Choroid plexus epithelial cell (primary cell): ENCODE data around the gene FASTKD3.
A peak's percentile ranks its signal among the peaks of the same experiment; 100 is the strongest.
"Not testable (repeated sequence)": the region's sequence is repeated elsewhere in the genome, so short reads cannot be mapped to it uniquely, and the experiment has no call there.

Source experiments
- DNase-seq: peaks from one replicate; pipeline ENCODE4 v3.0.0-alpha.2; 2010; ENCODE audit warnings: low read depth
- H3K4me3 ChIP-seq: 2 replicates; pipeline ENCODE4 v1.5.1; 2011; ENCODE audit warnings: low read depth, mild to moderate bottlenecking, control low read depth, low read length, moderate library complexity
- TF ChIP-seq, protein P1 (sequence below): conservative IDR thresholded peaks from 2 replicates; pipeline ENCODE4 v1.5.1; 2011; ENCODE audit warnings: low read depth, mild to moderate bottlenecking, control low read depth, inconsistent platforms, low read length, moderate library complexity

Gene FASTKD3, protein sequence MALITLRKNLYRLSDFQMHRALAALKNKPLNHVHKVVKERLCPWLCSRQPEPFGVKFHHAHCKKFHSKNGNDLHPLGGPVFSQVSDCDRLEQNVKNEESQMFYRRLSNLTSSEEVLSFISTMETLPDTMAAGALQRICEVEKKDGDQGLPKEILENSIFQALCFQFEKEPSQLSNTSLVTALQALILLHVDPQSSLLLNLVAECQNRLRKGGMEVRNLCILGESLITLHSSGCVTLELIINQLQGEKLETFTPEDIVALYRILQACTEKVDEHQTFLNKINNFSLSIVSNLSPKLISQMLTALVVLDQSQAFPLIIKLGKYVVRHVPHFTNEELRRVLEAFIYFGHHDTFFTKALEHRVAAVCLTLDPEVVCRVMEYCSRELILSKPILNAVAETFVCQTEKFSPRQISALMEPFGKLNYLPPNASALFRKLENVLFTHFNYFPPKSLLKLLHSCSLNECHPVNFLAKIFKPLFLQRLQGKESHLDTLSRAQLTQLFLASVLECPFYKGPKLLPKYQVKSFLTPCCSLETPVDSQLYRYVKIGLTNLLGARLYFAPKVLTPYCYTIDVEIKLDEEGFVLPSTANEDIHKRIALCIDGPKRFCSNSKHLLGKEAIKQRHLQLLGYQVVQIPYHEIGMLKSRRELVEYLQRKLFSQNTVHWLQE

DNA sequence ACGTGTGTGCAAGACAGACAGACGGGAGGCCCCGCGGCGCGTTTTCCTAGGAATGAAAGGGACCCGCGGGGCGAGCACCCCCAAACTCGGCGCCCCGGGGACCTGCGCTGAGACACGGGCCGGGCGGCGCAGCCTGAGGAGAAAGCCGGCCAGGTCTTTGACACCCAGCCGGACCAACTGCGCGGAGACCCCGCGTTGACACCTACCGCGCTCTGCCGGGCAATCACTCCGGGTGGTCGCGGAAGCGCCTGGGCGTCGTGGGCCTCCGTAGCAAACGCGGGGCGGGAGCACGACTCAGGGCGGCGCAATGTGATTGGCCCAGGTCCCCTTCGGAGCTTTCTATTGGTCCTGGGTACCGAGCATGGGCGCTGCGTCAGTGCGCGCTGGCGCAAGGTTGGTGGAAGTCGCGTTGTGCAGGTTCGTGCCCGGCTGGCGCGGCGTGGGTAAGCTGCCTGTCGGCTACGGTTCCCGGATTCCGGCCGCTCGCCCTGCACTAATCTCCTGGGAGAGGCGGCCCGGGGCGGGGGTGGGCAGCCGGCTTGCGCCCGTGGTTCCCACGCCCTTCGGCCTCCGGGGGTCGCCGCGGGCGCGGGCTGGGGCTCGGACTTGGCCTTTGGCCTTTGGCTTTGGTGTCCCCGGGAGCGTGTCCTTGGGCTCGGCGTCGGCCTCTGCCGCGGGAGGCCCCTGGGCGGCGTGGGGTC, at the start of gene FASTKD3, which contains the start of gene MTRR:
Gene FASTKD3, minus strand, starts transcription at position 259 of the 701 bp plus-strand sequence. CDS start 948 bp downstream, outside the sequence.
Gene MTRR, plus strand, starts transcription at position 376 of the 701 bp plus-strand sequence. CDS start 1,647 bp downstream, outside the sequence.
- peak within 1 kb of the TSS; percentile 94 for H3K4me3 ChIP-seq
- peak; percentile 95 for DNase-seq
- TF ChIP-seq, protein P1, sequence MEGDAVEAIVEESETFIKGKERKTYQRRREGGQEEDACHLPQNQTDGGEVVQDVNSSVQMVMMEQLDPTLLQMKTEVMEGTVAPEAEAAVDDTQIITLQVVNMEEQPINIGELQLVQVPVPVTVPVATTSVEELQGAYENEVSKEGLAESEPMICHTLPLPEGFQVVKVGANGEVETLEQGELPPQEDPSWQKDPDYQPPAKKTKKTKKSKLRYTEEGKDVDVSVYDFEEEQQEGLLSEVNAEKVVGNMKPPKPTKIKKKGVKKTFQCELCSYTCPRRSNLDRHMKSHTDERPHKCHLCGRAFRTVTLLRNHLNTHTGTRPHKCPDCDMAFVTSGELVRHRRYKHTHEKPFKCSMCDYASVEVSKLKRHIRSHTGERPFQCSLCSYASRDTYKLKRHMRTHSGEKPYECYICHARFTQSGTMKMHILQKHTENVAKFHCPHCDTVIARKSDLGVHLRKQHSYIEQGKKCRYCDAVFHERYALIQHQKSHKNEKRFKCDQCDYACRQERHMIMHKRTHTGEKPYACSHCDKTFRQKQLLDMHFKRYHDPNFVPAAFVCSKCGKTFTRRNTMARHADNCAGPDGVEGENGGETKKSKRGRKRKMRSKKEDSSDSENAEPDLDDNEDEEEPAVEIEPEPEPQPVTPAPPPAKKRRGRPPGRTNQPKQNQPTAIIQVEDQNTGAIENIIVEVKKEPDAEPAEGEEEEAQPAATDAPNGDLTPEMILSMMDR = no peak

DNA sequence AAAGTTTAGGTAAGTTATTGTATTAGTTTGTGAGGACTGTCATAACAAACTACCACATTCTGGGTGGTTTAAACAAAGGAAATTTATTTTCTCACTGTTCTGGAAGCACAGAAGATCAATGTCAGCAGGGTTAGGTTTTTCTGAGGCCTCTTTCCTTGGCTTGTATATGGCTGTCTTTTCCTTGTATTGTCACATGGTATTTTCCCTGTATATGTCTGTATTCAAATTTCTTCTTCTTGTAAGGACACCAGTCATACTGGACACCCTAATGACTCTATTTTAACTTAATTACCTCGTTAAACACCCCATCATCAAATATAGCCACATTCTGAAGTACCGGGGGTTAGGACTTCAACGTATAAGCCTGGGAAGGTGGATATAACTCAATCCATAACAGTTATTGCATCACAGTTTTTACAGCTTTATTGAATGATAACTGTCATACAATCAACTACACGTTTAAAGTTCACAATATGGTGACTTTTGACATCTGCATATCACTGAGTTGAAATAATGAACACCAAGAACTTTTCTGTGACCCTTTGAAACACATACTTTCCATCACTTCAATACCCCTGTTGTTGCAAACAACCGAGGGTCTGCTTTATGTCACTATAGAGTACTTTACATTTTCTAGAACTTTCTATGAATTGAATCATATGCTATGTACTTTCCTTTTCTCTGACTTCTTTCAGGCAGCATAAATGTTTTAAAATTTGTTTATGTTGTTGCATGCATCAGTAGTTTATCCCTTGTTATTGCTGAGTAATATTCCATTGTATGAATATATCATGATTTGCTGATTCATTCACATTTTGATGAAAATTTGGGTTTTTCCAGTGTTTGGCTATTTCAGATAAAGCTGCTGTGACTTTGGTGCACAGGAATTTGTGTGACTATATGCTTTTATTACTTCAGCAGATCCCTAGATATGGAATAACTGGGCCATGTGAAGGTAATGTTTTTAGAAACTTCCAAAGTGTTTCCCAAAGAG, 48.6 kb upstream of the FASTKD3 start:
- TF ChIP-seq, protein P1 = no peak
- H3K4me3 ChIP-seq = no peak overlapping the region
- no peak for DNase-seq

DNA sequence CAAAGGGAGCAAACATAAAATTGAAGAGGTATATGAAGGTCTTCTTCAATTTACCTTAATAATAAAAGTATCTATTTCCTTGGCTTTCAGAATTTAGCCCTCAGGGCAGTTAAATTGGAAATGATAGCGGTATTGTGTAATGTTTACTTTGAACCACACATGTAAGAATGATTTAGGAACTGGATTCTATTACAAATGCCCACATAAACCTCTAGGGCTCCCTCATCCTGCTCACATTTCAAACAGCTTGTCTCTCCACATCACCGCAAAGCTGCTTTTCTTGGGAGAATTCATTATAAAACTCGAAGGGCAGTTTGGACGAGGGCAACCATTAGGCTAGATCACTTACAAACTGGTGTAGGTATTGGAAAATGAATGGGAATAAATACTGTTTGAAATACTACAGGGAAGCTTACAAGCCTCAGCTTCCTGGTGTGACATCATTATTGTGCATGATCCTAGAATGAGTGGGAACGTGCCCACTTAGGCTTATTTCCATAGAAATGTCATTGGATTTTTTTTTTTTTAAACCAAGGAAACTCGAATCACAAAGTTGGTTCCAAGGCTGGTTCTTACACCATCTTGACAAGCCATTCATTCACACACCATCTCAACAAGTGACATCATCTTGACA, 47.5 kb upstream of the FASTKD3 start:
- TF ChIP-seq, protein P1 = no peak
- no peak overlapping the region for H3K4me3 ChIP-seq
- no peak for DNase-seq

DNA sequence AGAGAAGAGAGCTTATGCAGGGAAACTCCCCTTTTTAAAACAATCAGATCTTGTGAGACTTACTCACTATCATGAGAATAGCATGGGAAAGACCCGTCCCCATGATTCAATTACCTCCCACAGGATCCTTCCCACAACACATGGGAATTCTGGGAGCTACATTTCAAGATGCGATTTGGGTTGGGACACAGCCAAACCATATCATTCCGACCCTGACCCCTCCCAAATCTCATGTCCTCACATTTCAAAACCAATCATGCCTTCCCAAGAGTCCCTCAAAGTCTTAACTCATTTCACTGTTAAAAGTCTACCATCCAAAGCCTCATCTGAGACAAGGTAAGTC, 42.6 kb upstream of the FASTKD3 start:
- not testable (repeated sequence) for DNase-seq, H3K4me3 ChIP-seq

DNA sequence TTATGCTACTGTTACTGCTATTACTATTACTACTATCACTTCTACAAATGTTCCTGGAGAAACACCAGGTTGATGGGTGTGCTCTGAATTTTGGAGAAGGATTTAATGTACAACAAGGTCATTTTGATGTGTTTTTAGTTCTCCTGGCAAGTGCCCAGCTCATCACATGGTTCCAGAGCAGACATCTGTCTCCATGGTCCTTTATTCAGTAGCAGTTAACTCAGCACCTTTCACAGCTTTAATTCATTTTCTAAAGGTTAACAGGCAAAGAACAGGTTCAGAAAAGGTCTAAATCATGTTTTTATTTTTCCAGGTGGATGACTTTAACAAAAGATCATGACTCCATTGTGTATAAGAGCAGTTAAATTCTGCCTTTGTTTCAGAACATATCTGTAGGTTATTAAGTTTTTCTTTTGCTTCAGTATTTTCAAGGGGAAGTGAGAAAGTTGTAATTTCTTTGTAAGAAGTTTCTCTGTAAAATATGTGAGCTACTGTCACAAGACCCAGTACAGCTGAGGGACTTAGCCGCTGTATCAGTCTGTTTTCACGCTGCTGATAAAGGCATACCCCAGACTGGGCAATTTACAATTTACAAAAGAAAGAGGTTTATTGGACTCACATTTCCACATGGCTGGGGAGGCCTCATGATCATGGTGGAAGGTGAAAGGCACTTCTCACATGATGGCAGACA, 42.1 kb upstream of the FASTKD3 start:
- TF ChIP-seq, protein P1 = no peak
- H3K4me3 ChIP-seq = no peak overlapping the region
- no peak for DNase-seq

DNA sequence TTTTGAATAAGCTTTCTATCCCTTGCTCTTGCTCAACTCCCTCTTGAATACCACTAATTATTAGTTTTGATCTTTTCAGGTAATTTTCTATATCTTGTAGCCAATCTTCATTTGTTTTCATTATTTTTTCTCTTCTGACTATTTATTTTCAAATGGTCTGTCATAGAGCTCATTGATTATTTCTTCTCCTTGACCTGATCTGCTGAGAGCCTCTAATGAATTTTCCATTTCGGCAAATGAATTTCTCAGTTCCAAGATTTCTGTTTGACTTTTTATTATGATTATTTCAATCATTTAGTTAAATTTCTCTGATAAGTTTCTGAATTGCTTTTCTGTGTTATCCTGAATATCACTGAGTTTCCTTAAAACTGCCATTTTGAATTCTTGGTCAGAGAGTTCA, 39.5 kb upstream of the FASTKD3 start:
- TF ChIP-seq, protein P1 = no peak
- no peak overlapping the region for H3K4me3 ChIP-seq
- no peak for DNase-seq
